ENCODE results near the gene E2F4. TPM values are rescaled to one million over a fixed set of nuclear protein-coding genes. Genes with fewer than 3 reads are reported as not detected.

The E2F4 gene, protein sequence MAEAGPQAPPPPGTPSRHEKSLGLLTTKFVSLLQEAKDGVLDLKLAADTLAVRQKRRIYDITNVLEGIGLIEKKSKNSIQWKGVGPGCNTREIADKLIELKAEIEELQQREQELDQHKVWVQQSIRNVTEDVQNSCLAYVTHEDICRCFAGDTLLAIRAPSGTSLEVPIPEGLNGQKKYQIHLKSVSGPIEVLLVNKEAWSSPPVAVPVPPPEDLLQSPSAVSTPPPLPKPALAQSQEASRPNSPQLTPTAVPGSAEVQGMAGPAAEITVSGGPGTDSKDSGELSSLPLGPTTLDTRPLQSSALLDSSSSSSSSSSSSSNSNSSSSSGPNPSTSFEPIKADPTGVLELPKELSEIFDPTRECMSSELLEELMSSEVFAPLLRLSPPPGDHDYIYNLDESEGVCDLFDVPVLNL
- total RNA-seq: 42.4 and 48.3 TPM in 2 replicates
- polyA plus RNA-seq: 59.9 and 70.4 TPM in 2 replicates
- polyA plus RNA-seq (2012): 37.3 and 52.9 TPM in 2 replicates
- 126 and 164 TPM in 2 replicates for polyA minus RNA-seq (ENCODE audit: low replicate concordance)

DNA sequence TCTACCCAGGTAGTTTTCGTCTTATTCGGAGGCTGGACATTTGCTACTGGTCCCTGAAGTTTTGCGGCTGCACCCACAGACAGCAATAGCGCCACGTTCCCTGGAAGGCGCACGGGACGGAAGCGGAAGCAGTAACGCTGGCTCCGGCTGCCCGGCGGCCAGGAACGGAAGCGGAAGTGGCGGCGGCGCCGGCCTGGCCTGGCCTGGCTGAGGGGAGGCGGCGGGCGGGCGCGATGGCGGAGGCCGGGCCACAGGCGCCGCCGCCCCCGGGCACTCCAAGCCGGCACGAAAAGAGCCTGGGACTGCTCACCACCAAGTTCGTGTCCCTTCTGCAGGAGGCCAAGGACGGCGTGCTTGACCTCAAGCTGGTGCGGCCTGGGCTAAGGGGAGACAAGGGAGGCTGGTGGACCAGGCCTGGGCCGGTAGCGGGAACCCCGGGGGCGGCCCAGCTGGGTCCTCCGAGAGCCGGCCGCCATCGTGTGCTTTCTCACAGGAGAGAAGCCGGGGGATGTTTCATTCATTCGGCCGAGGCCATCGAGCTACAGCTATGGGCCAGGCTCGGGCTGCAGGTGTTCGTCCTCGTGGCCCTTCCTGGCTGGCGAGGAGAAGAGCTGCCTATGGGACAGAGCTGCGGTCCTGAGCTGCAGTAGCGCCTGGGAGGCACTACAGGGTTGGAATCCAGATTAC, at the start of gene E2F4:
Gene E2F4 (plus strand): TSS at position 161 of the 687 bp plus-strand sequence. CDS start 73 bp downstream, at position 234.
- H3K9me3 ChIP-seq (ENCODE audit: control insufficient read depth, insufficient read depth, low read depth, low read length): no peaks in the 10 kb centered on the region
- H3K4me3 ChIP-seq (replicated peaks in 1 of 4; ENCODE audit: control extremely low read depth in 1 of 4, insufficient read depth in 1 of 4, low read depth in 3 of 4, low read length in 4 of 4): peak within 1 kb of the TSS; percentile 49 to 93 (median 88)
- H3K9ac ChIP-seq (ENCODE audit: insufficient read depth, low read length): peak within 1 kb of the TSS; percentile 82
- peaks cover 24% of the 10 kb centered on the region for H3K36me3 ChIP-seq (ENCODE audit: control insufficient read depth, insufficient read depth, low read length)
- peak within 1 kb of the TSS; percentile 65 for H3K4me2 ChIP-seq (ENCODE audit: extremely low read depth, insufficient read depth, low read length)
- TF ChIP-seq, protein P1, sequence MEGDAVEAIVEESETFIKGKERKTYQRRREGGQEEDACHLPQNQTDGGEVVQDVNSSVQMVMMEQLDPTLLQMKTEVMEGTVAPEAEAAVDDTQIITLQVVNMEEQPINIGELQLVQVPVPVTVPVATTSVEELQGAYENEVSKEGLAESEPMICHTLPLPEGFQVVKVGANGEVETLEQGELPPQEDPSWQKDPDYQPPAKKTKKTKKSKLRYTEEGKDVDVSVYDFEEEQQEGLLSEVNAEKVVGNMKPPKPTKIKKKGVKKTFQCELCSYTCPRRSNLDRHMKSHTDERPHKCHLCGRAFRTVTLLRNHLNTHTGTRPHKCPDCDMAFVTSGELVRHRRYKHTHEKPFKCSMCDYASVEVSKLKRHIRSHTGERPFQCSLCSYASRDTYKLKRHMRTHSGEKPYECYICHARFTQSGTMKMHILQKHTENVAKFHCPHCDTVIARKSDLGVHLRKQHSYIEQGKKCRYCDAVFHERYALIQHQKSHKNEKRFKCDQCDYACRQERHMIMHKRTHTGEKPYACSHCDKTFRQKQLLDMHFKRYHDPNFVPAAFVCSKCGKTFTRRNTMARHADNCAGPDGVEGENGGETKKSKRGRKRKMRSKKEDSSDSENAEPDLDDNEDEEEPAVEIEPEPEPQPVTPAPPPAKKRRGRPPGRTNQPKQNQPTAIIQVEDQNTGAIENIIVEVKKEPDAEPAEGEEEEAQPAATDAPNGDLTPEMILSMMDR (conservative IDR thresholded peaks at IDR 0.05 in 1 of 2, IDR thresholded peaks at IDR 0.05 in 1 of 2; ENCODE audit: low read depth in 1 of 2, low read length in 2 of 2): no peak
- no peak for TF ChIP-seq EZH2 (IDR thresholded peaks at IDR 0.05; ENCODE audit: low read length, missing control alignments)
- H3K79me2 ChIP-seq (ENCODE audit: control insufficient read depth, insufficient read depth, low read length): peaks cover 27% of the 10 kb centered on the region
- peak within 1 kb of the TSS; percentile 60 for H3K27ac ChIP-seq (ENCODE audit: insufficient read depth, low read length)
- DNase-seq (ENCODE audit: low read depth in 2 of 2): peak; percentile 91 to 92
- H3K27me3 ChIP-seq (ENCODE audit: control insufficient read depth, insufficient read depth, low read length): no peaks in the 10 kb centered on the region
- H4K20me1 ChIP-seq (ENCODE audit: control insufficient read depth, extremely low read depth, insufficient read depth, low read length): no peaks in the 10 kb centered on the region
- peaks cover 19% of the 10 kb centered on the region for H3K4me1 ChIP-seq (ENCODE audit: control insufficient read depth, extremely low read depth, insufficient read depth, low read length)
- no peak within 1 kb of the TSS for H2AFZ ChIP-seq (ENCODE audit: low read length)

DNA sequence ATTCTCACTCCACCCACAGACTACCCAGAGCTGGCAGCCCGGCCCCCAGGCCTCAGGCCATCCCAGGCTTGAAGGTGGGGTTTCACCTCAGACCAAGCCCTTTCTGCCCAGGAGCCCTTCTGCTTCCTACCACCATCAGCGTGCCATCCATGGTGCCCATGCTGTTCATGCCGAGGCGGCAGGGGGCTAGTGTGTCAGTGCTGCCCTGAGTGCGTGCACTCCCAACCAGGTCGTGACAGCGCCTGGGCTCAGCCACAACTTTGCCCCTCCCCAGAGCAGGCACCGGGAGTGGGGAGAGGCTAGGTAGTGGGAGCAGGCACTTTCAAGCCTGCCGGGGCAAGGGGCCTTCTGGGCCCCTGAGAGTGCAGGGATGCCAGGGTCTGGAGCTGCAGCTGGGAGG, 49.6 kb upstream of the E2F4 start:
- no peaks in the 10 kb centered on the region for H3K79me2 ChIP-seq (ENCODE audit: control insufficient read depth, insufficient read depth, low read length)
- TF ChIP-seq, protein P1 (conservative IDR thresholded peaks at IDR 0.05 in 1 of 2, IDR thresholded peaks at IDR 0.05 in 1 of 2; ENCODE audit: low read depth in 1 of 2, low read length in 2 of 2): no peak
- TF ChIP-seq EZH2 (IDR thresholded peaks at IDR 0.05; ENCODE audit: low read length, missing control alignments): no peak
- no peak for DNase-seq (ENCODE audit: low read depth in 2 of 2)
- no peaks in the 10 kb centered on the region for H3K4me1 ChIP-seq (ENCODE audit: control insufficient read depth, extremely low read depth, insufficient read depth, low read length)
- H4K20me1 ChIP-seq (ENCODE audit: control insufficient read depth, extremely low read depth, insufficient read depth, low read length): no peaks in the 10 kb centered on the region
- no peak overlapping the region for H3K4me3 ChIP-seq (replicated peaks in 1 of 4; ENCODE audit: control extremely low read depth in 1 of 4, insufficient read depth in 1 of 4, low read depth in 3 of 4, low read length in 4 of 4)
- H2AFZ ChIP-seq (ENCODE audit: low read length): no peak overlapping the region
- H3K27ac ChIP-seq (ENCODE audit: insufficient read depth, low read length): no peak overlapping the region
- H3K4me2 ChIP-seq (ENCODE audit: extremely low read depth, insufficient read depth, low read length): no peak overlapping the region
- no peaks in the 10 kb centered on the region for H3K27me3 ChIP-seq (ENCODE audit: control insufficient read depth, insufficient read depth, low read length)
- H3K9me3 ChIP-seq (ENCODE audit: control insufficient read depth, insufficient read depth, low read depth, low read length): no peaks in the 10 kb centered on the region
- H3K9ac ChIP-seq (ENCODE audit: insufficient read depth, low read length): no peak overlapping the region
- peaks cover 26% of the 10 kb centered on the region for H3K36me3 ChIP-seq (ENCODE audit: control insufficient read depth, insufficient read depth, low read length)

DNA sequence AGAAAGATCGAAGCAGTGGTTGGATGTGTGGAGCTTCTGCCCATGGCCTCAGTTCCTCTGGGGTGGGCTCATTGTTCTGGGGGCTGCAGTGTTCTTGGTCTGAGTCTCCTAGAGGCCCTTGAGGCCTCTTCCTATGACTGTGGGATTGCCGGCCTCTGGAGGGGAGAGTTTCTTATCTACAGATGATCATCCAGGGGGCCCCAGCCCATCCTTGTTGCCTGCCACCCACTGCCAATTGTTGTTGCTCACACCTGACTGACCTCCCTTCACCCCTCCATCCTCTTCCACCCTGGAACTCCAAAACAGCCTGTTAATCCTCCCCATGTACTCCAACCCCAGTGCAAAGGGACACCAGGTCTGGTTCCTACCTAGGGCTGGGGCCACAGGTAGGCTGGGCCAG, 47.0 kb upstream of the E2F4 start:
- no peak overlapping the region for H3K9ac ChIP-seq (ENCODE audit: insufficient read depth, low read length)

More for the DNA sequence above, 47.0 kb upstream of the E2F4 start:
- Histone ChIP-seq H3K27me3 (ENCODE audit: control insufficient read depth, insufficient read depth, low read length) (no peaks in the 10 kb centered on the region), H3K79me2 (ENCODE audit: control insufficient read depth, insufficient read depth, low read length) (no peaks in the 10 kb centered on the region), H3K36me3 (ENCODE audit: control insufficient read depth, insufficient read depth, low read length) (peaks cover 31% of the 10 kb centered on the region), H4K20me1 (ENCODE audit: control insufficient read depth, extremely low read depth, insufficient read depth, low read length) (no peaks in the 10 kb centered on the region), H2AFZ (ENCODE audit: low read length) (no peak overlapping the region), H3K4me2 (ENCODE audit: extremely low read depth, insufficient read depth, low read length) (no peak overlapping the region), H3K9me3 (ENCODE audit: control insufficient read depth, insufficient read depth, low read depth, low read length) (no peaks in the 10 kb centered on the region), H3K27ac (ENCODE audit: insufficient read depth, low read length) (no peak overlapping the region), H3K4me3 (replicated peaks in 1 of 4; ENCODE audit: control extremely low read depth in 1 of 4, insufficient read depth in 1 of 4, low read depth in 3 of 4, low read length in 4 of 4) (no peak overlapping the region), H3K4me1 (ENCODE audit: control insufficient read depth, extremely low read depth, insufficient read depth, low read length) (no peaks in the 10 kb centered on the region)
- DNase-seq (ENCODE audit: low read depth in 2 of 2): no peak
- no peak for TF ChIP-seq EZH2 (IDR thresholded peaks at IDR 0.05; ENCODE audit: low read length, missing control alignments)
- TF ChIP-seq, protein P1 (conservative IDR thresholded peaks at IDR 0.05 in 1 of 2, IDR thresholded peaks at IDR 0.05 in 1 of 2; ENCODE audit: low read depth in 1 of 2, low read length in 2 of 2): no peak
